ENCODE measurements around the gene SPTBN5. TPM values are rescaled to one million over a fixed set of nuclear protein-coding genes. Genes with fewer than 3 reads are reported as not detected.

Gene SPTBN5
- polyA plus RNA-seq, 5 donors = 0.99 to 1.8 (median 1.4) TPM

- no peak for DNase-seq
Observed at GRCh38 chr15:41885321-41885720, 8.5 kb downstream of the SPTBN5 start.

DNA sequence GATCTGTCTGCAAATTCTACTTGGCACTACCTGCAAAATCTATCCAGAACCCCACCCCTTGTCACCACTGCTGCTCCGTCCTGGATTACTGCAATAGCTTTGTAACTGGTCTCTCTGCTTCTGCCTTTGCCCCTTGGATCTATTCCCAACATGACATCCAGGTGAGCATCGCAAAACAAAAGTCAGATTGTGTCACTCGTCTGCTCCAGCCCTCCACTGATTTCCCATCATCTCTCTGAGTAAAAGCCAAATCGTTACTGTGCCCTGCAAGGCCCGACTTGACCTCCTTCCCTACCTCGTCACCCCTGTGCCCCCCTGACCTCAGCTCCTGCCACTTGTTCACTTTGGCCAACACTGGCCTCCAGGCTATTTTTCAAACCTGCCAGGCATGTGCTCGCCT is 9.4 kb downstream of the SPTBN5 start:
- DNase-seq = no peak

GRCh38 chr15:41883484-41883825 is 10.4 kb downstream of the SPTBN5 start:
- no peak for DNase-seq

DNA sequence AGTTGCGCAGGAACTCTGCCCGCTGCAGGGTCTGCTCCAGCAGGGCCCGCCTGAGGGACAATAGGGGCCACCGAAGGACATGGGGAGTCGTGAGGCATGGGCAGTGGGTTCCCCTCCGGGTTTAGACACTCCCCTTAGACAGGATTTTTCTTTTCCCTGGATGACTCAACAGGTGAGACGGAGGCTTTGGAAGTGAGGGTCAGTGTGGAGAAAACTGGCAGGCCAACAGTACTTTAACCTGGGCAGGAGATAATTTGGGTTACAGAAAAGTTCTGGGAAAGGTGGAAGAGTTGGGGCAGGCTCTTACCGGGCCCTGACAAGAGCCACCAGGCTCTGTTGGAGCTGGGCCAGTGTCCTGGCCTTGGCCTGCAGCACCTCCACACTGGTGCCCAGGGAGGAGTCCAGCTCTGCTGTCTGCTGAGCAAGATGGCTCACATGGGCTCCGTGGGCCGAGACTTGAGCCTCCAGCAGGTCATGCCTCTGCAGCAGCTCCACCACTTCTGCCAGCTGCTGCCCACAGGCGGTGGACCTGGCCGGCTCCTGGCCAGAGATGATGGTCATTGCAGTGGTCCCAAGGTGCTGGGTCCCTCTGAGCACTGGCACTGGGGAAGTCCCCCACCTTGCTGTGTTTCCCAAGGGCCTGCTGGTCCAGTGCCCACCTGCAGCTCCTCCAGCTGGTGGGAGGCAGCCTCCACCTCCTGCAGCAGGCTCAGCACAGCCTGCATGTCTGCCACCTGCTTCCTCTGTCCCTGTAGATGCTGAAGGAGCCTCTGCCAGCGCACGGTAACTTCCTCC is 11.0 kb downstream of the SPTBN5 start:
- DNase-seq = no peak

- DNase-seq = no peak
Observed at GRCh38 chr15:41881920-41882688, 11.7 kb downstream of the SPTBN5 start.

GRCh38 chr15:41881550-41881919 is 12.3 kb downstream of the SPTBN5 start:
- no peak for DNase-seq

- no peak for DNase-seq
Observed at GRCh38 chr15:41881086-41881485, 12.8 kb downstream of the SPTBN5 start.

DNA sequence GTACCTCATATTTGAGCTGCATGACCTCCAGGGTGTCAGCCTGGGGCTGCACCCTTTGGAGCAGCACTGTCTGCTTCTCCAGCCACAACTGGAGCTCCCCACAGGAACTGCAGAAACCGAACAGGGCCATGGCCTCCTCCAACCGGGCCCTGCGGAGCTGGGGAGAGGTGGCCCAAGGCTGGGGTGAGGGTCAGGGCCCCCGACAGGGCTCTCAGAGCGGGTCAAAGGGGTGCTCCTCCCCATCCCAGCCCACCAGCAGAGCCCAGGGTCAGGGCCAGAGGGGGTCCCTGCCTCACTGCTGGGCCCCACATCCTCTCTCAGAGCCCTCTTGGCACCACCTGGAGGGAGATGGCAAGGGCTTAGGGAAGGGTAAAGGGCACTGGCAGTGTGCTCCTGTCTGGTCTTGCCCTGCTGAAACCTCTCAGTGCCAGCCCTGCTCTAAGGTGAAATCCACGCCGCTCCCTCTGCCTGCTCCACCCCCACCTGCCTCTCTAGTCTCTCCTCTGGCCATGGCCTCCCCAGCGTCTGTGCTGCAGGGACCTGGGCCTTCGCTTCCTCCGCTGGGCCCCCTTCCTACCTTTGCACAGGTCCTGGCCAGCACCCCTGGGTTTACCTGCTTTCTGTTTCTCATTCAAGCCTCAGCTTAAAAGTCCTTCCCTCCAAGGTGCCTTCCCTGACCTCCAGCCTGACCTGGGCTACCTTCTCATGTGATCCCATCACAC is 13.5 kb downstream of the SPTBN5 start:
- DNase-seq = no peak

- DNase-seq = no peak
Observed at GRCh38 chr15:41879321-41879845, 14.5 kb downstream of the SPTBN5 start.

DNA sequence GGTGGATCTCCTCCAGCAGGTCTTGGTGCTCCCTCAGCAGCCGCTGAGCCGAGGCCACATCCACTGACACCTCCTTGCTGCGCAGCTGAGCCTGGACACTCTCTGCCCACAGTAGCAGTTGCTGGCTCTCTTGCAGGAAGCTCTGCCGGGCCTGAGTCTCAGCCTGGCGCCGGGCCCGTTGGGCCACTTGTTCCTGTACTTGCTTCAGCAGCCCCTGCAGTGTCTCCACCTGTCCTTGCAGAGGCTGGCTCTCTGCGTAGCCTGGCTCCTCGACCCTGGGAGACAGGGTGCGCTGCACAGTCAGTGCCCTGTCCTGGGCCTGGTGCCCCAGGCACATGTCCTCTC is 15.5 kb downstream of the SPTBN5 start:
- no peak for DNase-seq

GRCh38 chr15:41877631-41878354 is 16.1 kb downstream of the SPTBN5 start:
- DNase-seq = no peak

GRCh38 chr15:41876689-41877088 is 17.2 kb downstream of the SPTBN5 start:
- no peak for DNase-seq

GRCh38 chr15:41876007-41876406 is 17.8 kb downstream of the SPTBN5 start:
- no peak for DNase-seq

GRCh38 chr15:41874736-41875135 is 19.1 kb downstream of the SPTBN5 start:
- DNase-seq = no peak

DNA sequence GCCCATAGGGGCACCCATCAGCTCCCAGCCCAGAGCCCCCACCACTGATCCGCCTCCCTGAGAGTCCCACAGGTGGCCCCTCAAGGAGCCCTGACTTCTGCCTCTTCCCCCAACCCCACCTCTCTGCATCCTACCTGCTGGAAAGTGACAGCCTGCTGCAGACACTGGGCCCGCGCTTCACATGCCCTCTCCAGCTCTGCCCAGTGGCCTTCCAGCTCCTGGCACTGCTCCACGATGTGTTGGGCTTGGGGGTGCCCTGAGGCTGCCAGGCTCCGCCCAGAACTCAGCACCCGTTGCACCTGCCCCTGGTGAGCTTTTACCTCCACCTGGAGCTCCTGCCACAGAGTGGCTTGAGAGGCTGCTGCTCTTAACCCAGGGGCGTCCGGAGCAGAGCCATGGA is 20.1 kb downstream of the SPTBN5 start:
- no peak for DNase-seq

DNA sequence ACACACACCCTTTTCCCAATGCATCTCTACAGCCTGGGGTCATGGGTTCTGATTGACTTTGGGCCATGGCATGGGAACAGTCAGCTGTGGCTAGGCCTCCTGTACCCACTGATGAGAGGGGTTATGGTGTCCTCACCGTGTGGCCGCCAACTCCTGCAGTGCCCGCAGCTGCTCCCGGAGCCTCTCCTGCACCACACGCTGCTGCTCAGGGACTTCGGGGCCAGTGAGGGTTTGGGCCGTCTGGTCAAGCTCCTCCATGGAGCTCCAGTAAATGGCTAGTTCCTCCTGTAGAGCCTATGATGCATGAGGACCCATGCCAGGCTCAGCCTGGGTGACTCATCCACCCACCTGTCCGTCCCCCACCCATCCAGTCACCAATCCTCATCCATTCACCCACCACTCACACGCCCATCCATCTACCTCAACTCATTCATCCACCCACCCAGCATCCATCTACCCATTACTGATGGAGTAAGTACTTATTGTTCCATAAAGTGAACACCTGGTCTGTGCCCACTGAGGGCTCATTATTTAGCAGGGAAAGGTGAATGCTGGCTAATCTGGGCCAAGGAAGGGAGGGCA is 21.6 kb downstream of the SPTBN5 start:
- no peak for DNase-seq

DNA sequence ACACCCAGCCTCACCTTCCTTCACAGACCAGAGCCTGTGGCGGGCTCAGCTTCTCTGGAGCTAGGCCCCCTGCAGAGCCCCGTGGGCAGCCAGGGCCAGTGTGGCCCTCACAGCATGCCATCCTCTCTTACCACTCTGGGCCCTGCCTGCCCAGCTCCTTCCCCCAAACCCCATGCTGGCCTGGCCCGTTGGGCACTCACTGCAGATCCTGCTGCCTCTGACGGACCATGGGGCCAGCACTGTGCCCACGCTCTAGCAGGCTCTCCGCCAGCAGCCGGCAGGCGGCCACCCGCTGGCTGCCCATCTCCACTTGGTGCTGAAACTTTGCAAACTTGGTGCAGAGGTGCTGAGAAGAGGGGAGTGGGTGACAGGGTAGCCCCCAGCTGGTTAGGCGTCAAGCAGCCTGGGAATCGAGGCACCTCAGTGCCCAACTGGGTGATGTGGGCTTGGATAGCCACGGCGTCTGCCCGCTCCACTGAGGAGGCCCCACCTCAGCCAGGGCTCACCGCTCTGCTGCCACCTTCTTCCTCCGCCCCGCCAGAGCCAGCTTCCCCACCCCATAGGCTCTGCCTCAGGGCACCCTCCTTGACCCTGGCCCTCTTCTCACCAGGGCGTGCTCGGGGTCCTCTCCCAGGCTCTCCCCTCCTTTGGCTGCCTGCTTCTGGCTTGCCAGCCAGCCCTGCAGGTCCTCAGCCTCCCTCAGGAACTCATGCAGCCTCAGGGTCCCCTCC is 22.5 kb downstream of the SPTBN5 start:
- no peak for DNase-seq

DNA sequence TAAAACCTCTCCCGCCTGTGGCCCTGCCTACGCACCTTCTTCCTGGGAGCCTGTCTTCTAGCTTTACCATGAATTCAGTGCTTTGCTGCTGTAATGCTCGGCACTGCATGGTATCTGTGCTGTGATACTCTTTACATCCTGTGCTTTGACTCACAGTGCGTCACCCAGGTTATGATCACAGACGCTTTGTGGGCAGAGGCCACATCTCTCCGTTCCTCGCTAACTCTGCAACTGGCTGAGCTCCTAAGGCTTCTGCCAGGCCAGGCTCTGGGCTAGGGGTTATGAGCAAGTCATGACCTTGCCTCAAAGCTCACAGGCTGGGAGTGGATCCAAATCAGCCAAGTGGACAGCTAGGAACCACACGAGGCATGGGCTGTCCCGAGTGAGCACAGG is 23.2 kb downstream of the SPTBN5 start:
- DNase-seq = no peak

DNA sequence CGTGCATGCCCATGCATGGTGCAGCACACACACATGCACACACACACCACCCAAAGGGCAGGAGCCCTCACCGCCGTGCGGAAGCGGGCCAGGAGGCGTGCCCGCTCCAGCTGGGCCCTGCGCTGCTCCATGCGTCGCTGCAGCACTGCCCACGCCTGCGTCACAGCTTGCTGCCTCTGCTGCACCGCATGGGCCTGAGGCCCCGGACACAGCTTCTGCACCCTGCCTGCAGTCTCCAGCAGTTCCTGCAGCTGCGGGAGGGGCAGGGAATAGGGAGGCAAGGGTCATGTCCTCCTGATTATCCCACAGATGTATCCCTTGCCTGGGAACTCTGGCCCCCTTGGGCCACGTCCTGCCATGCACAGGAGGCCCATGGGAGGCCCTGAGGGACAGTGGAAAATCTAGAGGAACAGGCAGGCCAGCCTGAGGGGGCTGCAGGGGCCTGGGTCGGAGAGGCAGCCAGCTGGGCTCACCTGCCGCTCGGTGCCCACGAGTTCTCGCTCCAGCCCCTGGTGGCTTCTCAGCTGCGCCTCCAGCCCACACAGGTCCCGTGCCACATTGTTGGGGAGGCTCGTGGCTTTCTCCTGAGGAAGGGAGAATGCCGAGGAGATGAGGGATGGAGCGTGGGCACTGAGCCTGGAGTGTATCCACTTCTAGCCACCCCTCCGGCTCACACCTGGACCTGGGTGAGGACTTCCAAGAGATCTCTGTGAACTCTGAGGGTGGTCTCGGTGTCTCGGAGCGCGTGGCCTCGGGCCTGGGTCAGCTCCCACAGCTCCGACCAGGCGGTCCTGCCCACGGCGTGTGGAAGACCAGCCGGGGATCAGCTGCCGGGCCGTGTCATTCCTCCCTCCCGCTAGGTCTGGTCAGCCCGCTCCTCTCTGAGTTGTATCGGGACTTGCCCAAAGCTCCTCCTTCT is 23.8 kb downstream of the SPTBN5 start:
- no peak for DNase-seq

- no peak for DNase-seq
Observed at GRCh38 chr15:41868321-41868720, 25.5 kb downstream of the SPTBN5 start.

All from right lung (tissue), 5 donors.